Measurements from ENCODE around the gene DDRGK1.
A peak's percentile ranks its signal among the peaks of the same experiment; 100 is the strongest.

Gene DDRGK1

GRCh38 chr20:3180319-3180718 lies 24.2 kb downstream of the DDRGK1 start:
- Histone ChIP-seq H3K9me3 (ENCODE audit: control insufficient read depth in 2 of 2, low read length in 2 of 2) (no peaks in the 10 kb centered on the region), H3K36me3 (ENCODE audit: control insufficient read depth in 2 of 2, insufficient read depth in 2 of 2, low read length in 2 of 2) (no peaks in the 10 kb centered on the region), H3K4me1 (ENCODE audit: control insufficient read depth, insufficient read depth, low read length) (no peaks in the 10 kb centered on the region), H3K4me3 (ENCODE audit: low read length in 2 of 2) (no peak overlapping the region), H3K9ac (ENCODE audit: low read length in 2 of 2) (no peak overlapping the region), H3K27me3 (ENCODE audit: control insufficient read depth in 1 of 2, insufficient read depth in 2 of 2, low read length in 2 of 2) (no peaks in the 10 kb centered on the region), H3K27ac (ENCODE audit: low read length) (no peak overlapping the region)

- Histone ChIP-seq H3K27me3 (ENCODE audit: control insufficient read depth in 1 of 2, insufficient read depth in 2 of 2, low read length in 2 of 2) (peaks cover 0 to 3% of the 10 kb centered on the region in 2 donors), H3K36me3 (ENCODE audit: control insufficient read depth in 2 of 2, insufficient read depth in 2 of 2, low read length in 2 of 2) (no peaks in the 10 kb centered on the region), H3K27ac (ENCODE audit: low read length) (no peak overlapping the region), H3K4me3 (ENCODE audit: low read length in 2 of 2) (no peak overlapping the region), H3K9me3 (ENCODE audit: control insufficient read depth in 2 of 2, low read length in 2 of 2) (no peaks in the 10 kb centered on the region), H3K9ac (ENCODE audit: low read length in 2 of 2) (no peak overlapping the region), H3K4me1 (ENCODE audit: control insufficient read depth, insufficient read depth, low read length) (peaks cover 11% of the 10 kb centered on the region)
Measured at GRCh38 chr20:3177746-3178485, 26.6 kb downstream of the DDRGK1 start.

- Histone ChIP-seq H3K4me3 (ENCODE audit: low read length in 2 of 2) (no peak overlapping the region), H3K36me3 (ENCODE audit: control insufficient read depth in 2 of 2, insufficient read depth in 2 of 2, low read length in 2 of 2) (no peaks in the 10 kb centered on the region), H3K4me1 (ENCODE audit: control insufficient read depth, insufficient read depth, low read length) (peaks cover 16% of the 10 kb centered on the region), H3K27me3 (ENCODE audit: control insufficient read depth in 1 of 2, insufficient read depth in 2 of 2, low read length in 2 of 2) (peaks cover 0 to 3% of the 10 kb centered on the region in 2 donors), H3K9me3 (ENCODE audit: control insufficient read depth in 2 of 2, low read length in 2 of 2) (no peaks in the 10 kb centered on the region), H3K27ac (ENCODE audit: low read length) (no peak overlapping the region), H3K9ac (ENCODE audit: low read length in 2 of 2) (no peak overlapping the region)
Measured at GRCh38 chr20:3175270-3175669, 29.2 kb downstream of the DDRGK1 start.

- Histone ChIP-seq H3K27me3 (ENCODE audit: control insufficient read depth in 1 of 2, insufficient read depth in 2 of 2, low read length in 2 of 2) (peaks cover 0 to 3% of the 10 kb centered on the region in 2 donors), H3K9me3 (ENCODE audit: control insufficient read depth in 2 of 2, low read length in 2 of 2) (no peaks in the 10 kb centered on the region), H3K4me1 (ENCODE audit: control insufficient read depth, insufficient read depth, low read length) (peaks cover 16% of the 10 kb centered on the region), H3K4me3 (ENCODE audit: low read length in 2 of 2) (peak overlapping the region; percentile 74 to 93), H3K27ac (ENCODE audit: low read length) (no peak overlapping the region), H3K36me3 (ENCODE audit: control insufficient read depth in 2 of 2, insufficient read depth in 2 of 2, low read length in 2 of 2) (no peaks in the 10 kb centered on the region), H3K9ac (ENCODE audit: low read length in 2 of 2) (peak overlapping the region; percentile 32 to 78)
Measured at GRCh38 chr20:3174442-3175261, 29.8 kb downstream of the DDRGK1 start.

- Histone ChIP-seq H3K36me3 (ENCODE audit: control insufficient read depth in 2 of 2, insufficient read depth in 2 of 2, low read length in 2 of 2) (no peaks in the 10 kb centered on the region), H3K4me3 (ENCODE audit: low read length in 2 of 2) (peak overlapping the region; percentile 74 to 93), H3K4me1 (ENCODE audit: control insufficient read depth, insufficient read depth, low read length) (peaks cover 16% of the 10 kb centered on the region), H3K9me3 (ENCODE audit: control insufficient read depth in 2 of 2, low read length in 2 of 2) (no peaks in the 10 kb centered on the region), H3K27ac (ENCODE audit: low read length) (peak overlapping the region; percentile 46), H3K9ac (ENCODE audit: low read length in 2 of 2) (peak overlapping the region; percentile 32 to 78), H3K27me3 (ENCODE audit: control insufficient read depth in 1 of 2, insufficient read depth in 2 of 2, low read length in 2 of 2) (peaks cover 0 to 3% of the 10 kb centered on the region in 2 donors)
Measured at GRCh38 chr20:3173610-3174441, 30.7 kb downstream of the DDRGK1 start.

GRCh38 chr20:3172933-3173609 lies 31.4 kb downstream of the DDRGK1 start, which contains the start of gene LZTS3:
Gene LZTS3, minus strand, starts transcription at chr20:3173549. Its CDS starts 6,386 bp downstream, at chr20:3167163.
- Histone ChIP-seq H3K27me3 (ENCODE audit: control insufficient read depth in 1 of 2, insufficient read depth in 2 of 2, low read length in 2 of 2) (peaks cover 0 to 6% of the 10 kb centered on the region in 2 donors), H3K36me3 (ENCODE audit: control insufficient read depth in 2 of 2, insufficient read depth in 2 of 2, low read length in 2 of 2) (no peaks in the 10 kb centered on the region), H3K4me1 (ENCODE audit: control insufficient read depth, insufficient read depth, low read length) (peaks cover 16% of the 10 kb centered on the region), H3K9ac (ENCODE audit: low read length in 2 of 2) (peak within 1 kb of the TSS; percentile 64 to 78), H3K27ac (ENCODE audit: low read length) (peak within 1 kb of the TSS; percentile 46), H3K9me3 (ENCODE audit: control insufficient read depth in 2 of 2, low read length in 2 of 2) (no peaks in the 10 kb centered on the region), H3K4me3 (ENCODE audit: low read length in 2 of 2) (peak within 1 kb of the TSS; percentile 74 to 93)

GRCh38 chr20:3172126-3172932 lies 32.2 kb downstream of the DDRGK1 start:
- Histone ChIP-seq H3K27me3 (ENCODE audit: control insufficient read depth in 1 of 2, insufficient read depth in 2 of 2, low read length in 2 of 2) (peaks cover 0 to 6% of the 10 kb centered on the region in 2 donors), H3K9ac (ENCODE audit: low read length in 2 of 2) (peak overlapping the region in 1 of 2 donors; percentile 21), H3K4me3 (ENCODE audit: low read length in 2 of 2) (peak overlapping the region; percentile 49 to 93), H3K9me3 (ENCODE audit: control insufficient read depth in 2 of 2, low read length in 2 of 2) (no peaks in the 10 kb centered on the region), H3K36me3 (ENCODE audit: control insufficient read depth in 2 of 2, insufficient read depth in 2 of 2, low read length in 2 of 2) (no peaks in the 10 kb centered on the region), H3K27ac (ENCODE audit: low read length) (no peak overlapping the region), H3K4me1 (ENCODE audit: control insufficient read depth, insufficient read depth, low read length) (peaks cover 16% of the 10 kb centered on the region)

- peaks cover 16% of the 10 kb centered on the region for H3K4me1 ChIP-seq (ENCODE audit: control insufficient read depth, insufficient read depth, low read length)
- no peaks in the 10 kb centered on the region for H3K9me3 ChIP-seq (ENCODE audit: control insufficient read depth in 2 of 2, low read length in 2 of 2)
- H3K36me3 ChIP-seq (ENCODE audit: control insufficient read depth in 2 of 2, insufficient read depth in 2 of 2, low read length in 2 of 2), result no peaks in the 10 kb centered on the region
- no peak overlapping the region for H3K4me3 ChIP-seq (ENCODE audit: low read length in 2 of 2)
- no peak overlapping the region for H3K9ac ChIP-seq (ENCODE audit: low read length in 2 of 2)
- H3K27me3 ChIP-seq (ENCODE audit: control insufficient read depth in 1 of 2, insufficient read depth in 2 of 2, low read length in 2 of 2), result peaks cover 0 to 6% of the 10 kb centered on the region in 2 donors
- H3K27ac ChIP-seq (ENCODE audit: low read length), result no peak overlapping the region
Measured at GRCh38 chr20:3171391-3172125, 32.9 kb downstream of the DDRGK1 start.
